DND-41 (cell line): ENCODE measurements around the gene ZBED2.

Source experiments
- ATAC-seq: fragments of 200-7000 bp; cut with Tn5 transposase; 3 replicates; pipeline ENCODE4 v1.9.1; 2021; ENCODE audit warnings: low read depth; ENCODE audit not compliant: insufficient read depth
- DNase-seq: peaks from one replicate; pipeline ENCODE4 v3.0.0-alpha.2; 2020
- H2AFZ ChIP-seq: 2 replicates; pipeline ENCODE4 v1.6.0; 2012; ENCODE audit warnings: low read depth, low read length
- H3K27ac ChIP-seq: 2 replicates; pipeline ENCODE4 v1.5.1; 2012; ENCODE audit warnings: low read length, inconsistent platforms
- H3K27me3 ChIP-seq: fragments of 200-600 bp; sonication (generic); 2 replicates; pipeline ENCODE4 v1.6.0; 2012; ENCODE audit warnings: low read length, mild to moderate bottlenecking, inconsistent platforms; ENCODE audit not compliant: insufficient read depth, poor library complexity
- H3K36me3 ChIP-seq: 2 replicates; pipeline ENCODE4 v1.5.1; 2012; ENCODE audit warnings: low read length, inconsistent platforms; ENCODE audit not compliant: insufficient read depth
- H3K4me1 ChIP-seq: 2 replicates; pipeline ENCODE4 v1.5.1; 2012; ENCODE audit warnings: mild to moderate bottlenecking, low read length; ENCODE audit not compliant: insufficient read depth
- H3K4me2 ChIP-seq: 2 replicates; pipeline ENCODE4 v1.6.0; 2012; ENCODE audit warnings: mild to moderate bottlenecking, moderate library complexity, low read length, inconsistent platforms; ENCODE audit not compliant: insufficient read depth
- H3K4me3 ChIP-seq, 2 experiments: fragments of 200-600 bp in 1 of 2; shearing (Covaris generic) in 1 of 2; 2 replicates each; pipeline ENCODE4 v1.5.1; 2012 to 2016; ENCODE audit warnings: inconsistent platforms in 2 of 2, low read length in 2 of 2, mild to moderate bottlenecking in 2 of 2, low read depth in 1 of 2, moderate library complexity in 1 of 2
- H3K79me2 ChIP-seq: 2 replicates; pipeline ENCODE4 v1.6.0; 2012; ENCODE audit warnings: low read length, inconsistent platforms; ENCODE audit not compliant: insufficient read depth
- H3K9ac ChIP-seq: 2 replicates; pipeline ENCODE4 v1.6.0; 2012; ENCODE audit warnings: low read depth, mild to moderate bottlenecking, inconsistent platforms, low read length, moderate library complexity
- H3K9me3 ChIP-seq: 2 replicates; pipeline ENCODE4 v1.5.1; 2012; ENCODE audit warnings: low read length, moderate library complexity, mild to moderate bottlenecking, inconsistent platforms; ENCODE audit not compliant: insufficient read depth, severe bottlenecking
- H4K20me1 ChIP-seq: 2 replicates; pipeline ENCODE4 v1.6.0; 2012; ENCODE audit warnings: low read length; ENCODE audit not compliant: insufficient read depth
- CTCF ChIP-seq: IDR thresholded peaks from 2 replicates; pipeline ENCODE4 v1.5.1; 2012; ENCODE audit warnings: borderline replicate concordance, low read length, moderate library complexity, mild to moderate bottlenecking; ENCODE audit not compliant: poor library complexity, severe bottlenecking; ENCODE audit errors: extremely low read depth
- EZH2 ChIP-seq: IDR thresholded peaks from 3 replicates; pipeline ENCODE4 v1.6.1; 2012; ENCODE audit warnings: borderline replicate concordance, low read depth, mild to moderate bottlenecking, moderate library complexity, low read length, inconsistent platforms; ENCODE audit not compliant: severe bottlenecking

ZBED2 gene

GRCh38 chr3:111619833-111620232, 24.7 kb upstream of the ZBED2 start:
- ATAC-seq (no peak), DNase-seq (no peak)
- TF ChIP-seq EZH2, result no peak
- TF ChIP-seq CTCF, result no peak
- Histone ChIP-seq H3K4me1 (peaks cover 19% of the 10 kb centered on the region; the same call in 1 of the 2 replicates), H3K9me3 (peaks cover 26% of the 10 kb centered on the region), H2AFZ (no peak overlapping the region), H3K9ac (no peak overlapping the region), H3K27me3 (no peaks in the 10 kb centered on the region), H3K79me2 (no peaks in the 10 kb centered on the region), H3K4me2 (no peak overlapping the region), H3K27ac (no peak overlapping the region), H4K20me1 (no peaks in the 10 kb centered on the region), H3K4me3 (no peak overlapping the region), H3K36me3 (peaks cover 84% of the 10 kb centered on the region)

GRCh38 chr3:111618945-111619344, 23.8 kb upstream of the ZBED2 start:
- Histone ChIP-seq H3K4me2 (no peak overlapping the region), H2AFZ (no peak overlapping the region), H3K36me3 (peaks cover 84% of the 10 kb centered on the region), H3K9ac (no peak overlapping the region), H3K27me3 (no peaks in the 10 kb centered on the region), H3K79me2 (no peaks in the 10 kb centered on the region), H3K4me3 (no peak overlapping the region), H3K27ac (no peak overlapping the region), H4K20me1 (no peaks in the 10 kb centered on the region), H3K9me3 (peaks cover 26% of the 10 kb centered on the region), H3K4me1 (peaks cover 19% of the 10 kb centered on the region; the same call in 1 of the 2 replicates)
- DNase-seq (no peak), ATAC-seq (no peak)
- TF ChIP-seq EZH2 (no peak), CTCF (no peak)

- no peak for ATAC-seq
Measured at GRCh38 chr3:111617912-111618601, 22.9 kb upstream of the ZBED2 start.

More at GRCh38 chr3:111617912-111618601, 22.9 kb upstream of the ZBED2 start:
- no peak overlapping the region for H3K9ac ChIP-seq
- no peaks in the 10 kb centered on the region for H4K20me1 ChIP-seq
- TF ChIP-seq EZH2 (no peak), CTCF (no peak)
- no peaks in the 10 kb centered on the region for H3K27me3 ChIP-seq
- peaks cover 19% of the 10 kb centered on the region; the same call in 1 of the 2 replicates for H3K4me1 ChIP-seq
- no peak for DNase-seq
- H3K79me2 ChIP-seq, result no peaks in the 10 kb centered on the region
- H3K4me3 ChIP-seq, result no peak overlapping the region
- H3K9me3 ChIP-seq, result peaks cover 26% of the 10 kb centered on the region
- no peak overlapping the region for H3K27ac ChIP-seq
- no peak overlapping the region for H2AFZ ChIP-seq
- no peak overlapping the region for H3K4me2 ChIP-seq
- peaks cover 84% of the 10 kb centered on the region for H3K36me3 ChIP-seq
